HCT116 (cell line): ENCODE results near the gene TMEM82.

Experiments used
- CTCF ChIP-seq, 3 experiments: fragments of 200-600 bp in 1 of 3; sonication (generic) in 1 of 3; IDR thresholded peaks in 2 of 3; conservative IDR thresholded peaks in 1 of 3; 2 replicates each; pipeline ENCODE4 v1.5.1; 2012 to 2017; ENCODE audit warnings: low read depth in 2 of 3, low read length in 2 of 3, antibody characterized with exemption in 1 of 3, borderline replicate concordance in 1 of 3, control low read depth in 1 of 3, mild to moderate bottlenecking in 1 of 3, mixed read lengths in 1 of 3, mixed run types in 1 of 3, moderate library complexity in 1 of 3; ENCODE audit not compliant: insufficient read depth in 1 of 3
- EGR1 ChIP-seq: IDR thresholded peaks from 2 replicates; pipeline ENCODE4 v1.6.1; 2012; ENCODE audit warnings: low read depth
- EZH2 ChIP-seq: fragments of 200-600 bp; sonication (generic); IDR thresholded peaks from 2 replicates; pipeline ENCODE4 v1.6.1; 2017; ENCODE audit warnings: antibody characterized with exemption, mixed run types
- MAX ChIP-seq: IDR thresholded peaks from 2 replicates; pipeline ENCODE4 v1.6.1; 2012
- YY1 ChIP-seq: IDR thresholded peaks from 2 replicates; pipeline ENCODE4 v1.6.1; 2011; ENCODE audit warnings: low read length, low read depth, moderate library complexity, mild to moderate bottlenecking; ENCODE audit not compliant: insufficient replicate concordance; ENCODE audit errors: extremely low read depth

GRCh38 chr1:15786581-15786980, 44.3 kb downstream of the TMEM82 start:
- no peak for TF ChIP-seq EZH2
- no peak for TF ChIP-seq EGR1
- TF ChIP-seq MAX, result no peak
- TF ChIP-seq CTCF (IDR thresholded peaks at IDR 0.05 in 2 of 3, conservative IDR thresholded peaks at IDR 0.05 in 1 of 3; ENCODE audit: borderline replicate concordance in 1 of 3, insufficient read depth in 1 of 3, low read depth in 2 of 3, low read length in 2 of 3), result no peak
- TF ChIP-seq YY1, result no peak
